Esophagus muscularis mucosa (tissue), 4 donors: Measurements from ENCODE around the gene ZNF524. TPM values are rescaled to one million over a fixed set of nuclear protein-coding genes. Genes with fewer than 3 reads are reported as not detected.

Source experiments
- DNase-seq: peaks from one replicate; pipeline ENCODE4 v3.0.0-alpha.2; 2017; ENCODE audit errors: extremely low spot score
- H3K27ac ChIP-seq, 4 donors: fragments of 200-600 bp; sonication (generic); replicated peaks in 1 of 4; 1 replicate in 3 of 4; 2 replicates in 1 of 4; pipeline ENCODE4 v1.5.1; 2016 to 2019; ENCODE audit warnings: mild to moderate bottlenecking in 1 of 4
- H3K27me3 ChIP-seq, 4 donors: fragments of 200-600 bp; sonication (generic); one replicate each; pipeline versions ENCODE4 v1.5.1 to v1.6.0; 2016 to 2019
- H3K36me3 ChIP-seq, 4 donors: fragments of 200-600 bp; sonication (generic); one replicate each; pipeline ENCODE4 v1.5.1; 2016 to 2019
- H3K4me1 ChIP-seq, 4 donors: fragments of 200-600 bp; sonication (generic); one replicate each; pipeline ENCODE4 v1.5.1; 2016 to 2019
- H3K4me3 ChIP-seq, 4 donors: fragments of 200-600 bp; sonication (generic); 1 replicate in 2 of 4; 2 replicates in 2 of 4; pipeline ENCODE4 v1.5.1; 2016 to 2019; ENCODE audit warnings: mild to moderate bottlenecking in 4 of 4, moderate library complexity in 1 of 4
- H3K9me3 ChIP-seq, 4 donors: fragments of 200-600 bp; sonication (generic); 1 replicate in 3 of 4; 2 replicates in 1 of 4; pipeline ENCODE4 v1.5.1; 2016 to 2019
- EP300 ChIP-seq: sonication (generic); formaldehyde crosslinking; IDR thresholded peaks from one replicate; pipeline ENCODE4 v1.6.1; 2017; ENCODE audit warnings: antibody characterized with exemption
- POLR2A ChIP-seq: fragments of 450-650 bp; IDR thresholded peaks from one replicate; pipeline ENCODE4 v1.6.1; 2017; ENCODE audit warnings: antibody characterized with exemption, moderate library complexity, mild to moderate bottlenecking, low read depth
- POLR2AphosphoS5 ChIP-seq, 2 donors: sonication (generic); formaldehyde crosslinking; IDR thresholded peaks; one replicate each; pipeline ENCODE4 v1.6.1; 2017; ENCODE audit warnings: antibody characterized with exemption in 2 of 2
- WGBS: methylation state at CpG from one replicate; pipeline ENCODE4 v1.1.5; 2018; 5-methylcytosine and 5-hydroxymethylcytosine counted together
- intact Hi-C: fragments of 100-400 bp; cut with DNase I; formaldehyde crosslinking; loops from one replicate; pipeline ENCODE4 v1.15.1; 2023
- total RNA-seq, 4 donors: library from RNA; depleted of rRNA; stranded (reverse); fragments of >200 nt; gene quantifications; one replicate each; pipeline versions ENCODE4 v1.1.0 to v1.2.1, GENCODE V29; 2016
- TF ChIP-seq, protein P1 (sequence below), 3 experiments: fragments of 200-600 bp in 2 of 3; fragments of 450-650 bp in 1 of 3; sonication (generic) in 2 of 3; IDR thresholded peaks; one replicate each; pipeline ENCODE4 v1.5.1; 2017 to 2019; ENCODE audit warnings: antibody characterized with exemption in 3 of 3, mild to moderate bottlenecking in 2 of 3, moderate library complexity in 1 of 3

ZNF524 gene
- total RNA-seq, 4 donors from 2014 or later: 20.5 to 36.2 (median 27.9) TPM

DNA sequence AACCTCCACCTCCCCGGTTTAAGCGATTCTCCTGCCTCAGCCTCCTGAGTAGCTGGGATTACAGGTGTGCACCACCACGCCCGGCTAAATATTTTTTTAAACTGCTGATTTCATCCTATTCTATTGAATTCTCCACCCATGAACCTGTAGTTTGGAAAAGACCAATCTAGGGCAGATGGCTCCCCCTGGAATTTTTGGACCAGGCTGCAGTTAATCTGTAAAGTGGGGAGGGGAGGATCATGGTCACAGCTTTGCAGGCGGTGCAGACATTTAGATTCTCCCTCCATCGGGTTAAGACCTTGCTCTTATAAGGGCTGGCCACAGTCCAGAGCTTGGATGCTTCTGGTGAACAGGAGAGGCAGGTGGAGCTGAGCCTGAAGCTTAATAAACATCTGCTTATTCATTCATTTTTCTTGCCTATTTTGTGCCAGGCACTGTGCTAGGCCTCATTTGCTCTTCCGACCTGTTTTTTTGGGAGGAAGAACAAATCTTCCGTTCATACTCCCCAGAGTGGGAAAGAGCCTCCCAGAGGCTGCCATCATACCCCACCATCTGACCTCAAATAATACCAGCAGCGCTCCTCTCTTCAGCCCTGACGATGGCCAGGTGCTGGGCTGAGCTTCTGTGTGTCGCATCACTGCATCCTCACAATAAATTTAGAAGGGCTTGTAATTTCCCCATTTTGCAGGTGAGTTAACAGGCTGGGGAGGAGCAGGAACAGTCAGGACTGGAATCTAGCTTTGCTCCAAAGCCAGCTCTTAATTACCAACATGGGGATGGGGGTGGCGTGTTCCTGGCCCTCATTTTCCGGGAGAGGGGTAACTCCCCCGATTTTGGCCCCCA is 47.0 kb downstream of the ZNF524 start:
- 41% methylated on average over 14 of the region's 14 CpGs for WGBS
- intact Hi-C loops: no loop called here
- peak overlapping the region; percentile 83 to 94 (median 86) for H3K27ac ChIP-seq
- no peaks in the 10 kb centered on the region for H3K27me3 ChIP-seq
- TF ChIP-seq POLR2A (no peak), EP300 (no peak), POLR2AphosphoS5 (IDR thresholded peaks at IDR 0.05) (no peak)
- TF ChIP-seq, protein P1, sequence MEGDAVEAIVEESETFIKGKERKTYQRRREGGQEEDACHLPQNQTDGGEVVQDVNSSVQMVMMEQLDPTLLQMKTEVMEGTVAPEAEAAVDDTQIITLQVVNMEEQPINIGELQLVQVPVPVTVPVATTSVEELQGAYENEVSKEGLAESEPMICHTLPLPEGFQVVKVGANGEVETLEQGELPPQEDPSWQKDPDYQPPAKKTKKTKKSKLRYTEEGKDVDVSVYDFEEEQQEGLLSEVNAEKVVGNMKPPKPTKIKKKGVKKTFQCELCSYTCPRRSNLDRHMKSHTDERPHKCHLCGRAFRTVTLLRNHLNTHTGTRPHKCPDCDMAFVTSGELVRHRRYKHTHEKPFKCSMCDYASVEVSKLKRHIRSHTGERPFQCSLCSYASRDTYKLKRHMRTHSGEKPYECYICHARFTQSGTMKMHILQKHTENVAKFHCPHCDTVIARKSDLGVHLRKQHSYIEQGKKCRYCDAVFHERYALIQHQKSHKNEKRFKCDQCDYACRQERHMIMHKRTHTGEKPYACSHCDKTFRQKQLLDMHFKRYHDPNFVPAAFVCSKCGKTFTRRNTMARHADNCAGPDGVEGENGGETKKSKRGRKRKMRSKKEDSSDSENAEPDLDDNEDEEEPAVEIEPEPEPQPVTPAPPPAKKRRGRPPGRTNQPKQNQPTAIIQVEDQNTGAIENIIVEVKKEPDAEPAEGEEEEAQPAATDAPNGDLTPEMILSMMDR (IDR thresholded peaks at IDR 0.05): no peak
- H3K4me3 ChIP-seq: peak overlapping the region; percentile 74 to 97 (median 86)
- no peaks in the 10 kb centered on the region for H3K9me3 ChIP-seq
- H3K4me1 ChIP-seq: peaks cover 42 to 74% (median 65%) of the 10 kb centered on the region in 4 donors
- no peak for DNase-seq
- peaks cover 0 to 38% (median 17%) of the 10 kb centered on the region in 4 donors for H3K36me3 ChIP-seq

DNA sequence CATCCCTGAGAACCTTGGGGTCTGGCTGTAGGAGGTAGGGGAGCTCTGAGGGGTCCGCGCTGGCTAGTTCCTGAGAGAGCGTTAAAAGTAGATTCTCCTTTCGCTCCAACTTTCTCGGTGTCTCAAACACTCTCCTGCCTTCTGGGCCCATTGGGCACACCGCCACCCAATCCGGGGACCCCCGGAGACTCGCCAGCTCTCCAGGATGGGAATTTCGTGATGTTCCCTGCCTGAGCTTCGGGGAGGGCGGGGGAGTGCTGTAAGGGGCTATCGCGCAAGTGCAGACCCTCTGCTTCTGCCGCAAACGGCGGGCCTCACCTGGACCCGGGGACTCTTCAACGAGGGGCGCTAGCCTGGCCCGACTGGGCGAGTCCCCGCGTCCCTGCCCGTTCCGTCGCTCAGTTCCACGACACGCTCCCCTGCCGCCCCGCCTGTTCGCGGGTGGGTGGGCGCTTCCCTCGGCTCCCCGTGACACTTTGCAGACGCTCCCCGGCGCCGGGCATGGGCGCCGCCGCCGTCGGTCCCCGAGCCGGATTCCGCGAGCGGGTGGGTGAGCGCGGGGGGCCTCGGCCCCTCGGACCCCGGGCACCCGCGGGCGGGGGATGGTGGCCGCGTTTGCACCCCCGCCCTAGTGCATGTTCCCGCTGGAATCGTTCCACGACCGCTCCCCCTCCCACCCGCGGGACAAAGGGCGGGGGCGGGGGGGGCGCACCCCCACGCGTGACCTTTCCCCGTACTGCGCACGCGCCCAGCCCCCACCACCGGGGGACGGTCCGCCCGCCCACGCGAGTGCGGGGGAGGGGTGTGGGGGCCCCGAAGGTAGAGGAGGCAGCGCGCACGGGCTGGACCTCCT is 47.9 kb downstream of the ZNF524 start, which contains the start of gene CCDC106:
TSS of gene CCDC106 (plus strand) at position 481 of the 853 bp plus-strand sequence. CDS start 835 bp downstream, outside the sequence.
- H3K4me1 ChIP-seq: peaks cover 36 to 73% (median 61%) of the 10 kb centered on the region in 4 donors
- 0% methylated on average over 7 of the region's 87 CpGs for WGBS
- no peak for TF ChIP-seq EP300
- TF ChIP-seq, protein P1 (IDR thresholded peaks at IDR 0.05): peak in 1 of 3 experiments; percentile 6
- peak; percentile 7 to 53 for TF ChIP-seq POLR2AphosphoS5 (IDR thresholded peaks at IDR 0.05)
- TF ChIP-seq POLR2A: no peak
- peak within 1 kb of the TSS; percentile 83 to 94 (median 86) for H3K27ac ChIP-seq
- peaks cover 0 to 43% (median 20%) of the 10 kb centered on the region in 4 donors for H3K36me3 ChIP-seq
- peak within 1 kb of the TSS; percentile 74 to 97 (median 86) for H3K4me3 ChIP-seq
- DNase-seq: no peak
- H3K9me3 ChIP-seq: no peaks in the 10 kb centered on the region
- intact Hi-C loops: no loop called here
- H3K27me3 ChIP-seq: no peaks in the 10 kb centered on the region

DNA sequence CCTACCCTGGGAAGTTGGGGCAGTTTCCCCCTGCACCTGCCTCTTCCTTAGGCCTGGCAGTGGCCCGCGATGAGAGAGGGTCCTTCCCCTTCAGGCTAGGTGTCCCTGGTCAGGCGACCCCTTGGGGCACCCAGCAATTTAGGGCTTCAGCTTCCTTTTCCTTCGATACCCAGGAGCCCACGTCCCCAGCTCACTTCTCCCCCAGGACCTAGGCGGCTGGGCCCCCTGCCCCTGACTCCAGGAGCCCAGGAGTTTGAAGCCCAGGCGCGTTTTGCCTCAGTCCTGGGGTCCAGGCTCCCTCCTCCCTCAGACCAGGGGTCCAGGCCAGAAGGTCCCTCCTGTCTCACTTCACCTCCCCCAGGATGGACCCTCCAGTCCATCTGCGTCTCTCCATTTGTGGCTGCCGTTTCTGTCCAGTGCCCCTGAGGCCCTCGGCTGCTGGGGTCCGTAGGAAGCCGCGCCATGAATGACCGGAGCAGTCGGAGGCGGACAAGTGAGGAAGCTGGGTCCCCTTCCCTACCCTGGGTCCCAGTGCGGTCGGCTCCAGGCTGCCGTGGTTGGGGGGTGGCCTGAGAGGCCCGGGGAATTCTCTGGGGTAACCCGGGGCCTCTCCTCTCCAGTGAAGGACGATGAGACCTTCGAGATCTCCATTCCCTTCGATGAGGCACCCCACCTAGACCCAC is 48.6 kb downstream of the ZNF524 start:
- intact Hi-C loops: no loop called here
- Histone ChIP-seq H3K4me1 (peaks cover 38 to 72% (median 63%) of the 10 kb centered on the region in 4 donors), H3K9me3 (no peaks in the 10 kb centered on the region), H3K27ac (peak overlapping the region; percentile 83 to 94 (median 86)), H3K27me3 (no peaks in the 10 kb centered on the region), H3K4me3 (peak overlapping the region; percentile 74 to 97 (median 86)), H3K36me3 (peaks cover 0 to 43% (median 20%) of the 10 kb centered on the region in 4 donors)
- DNase-seq: no peak
- 22% methylated on average over 11 of the region's 25 CpGs for WGBS
- TF ChIP-seq EP300 (no peak), POLR2AphosphoS5 (IDR thresholded peaks at IDR 0.05) (no peak), POLR2A (no peak)
- TF ChIP-seq, protein P1 (IDR thresholded peaks at IDR 0.05): no peak

GRCh38 chr19:55649268-55650125 is 49.4 kb downstream of the ZNF524 start:
- intact Hi-C loops: loop anchor here (10.0 kb wide), 1 partner anchor 535 kb away; the partner anchor contains the start of gene PPP1R12C
- H3K36me3 ChIP-seq: peaks cover 0 to 42% (median 19%) of the 10 kb centered on the region in 4 donors
- H3K4me1 ChIP-seq: peaks cover 34 to 64% (median 55%) of the 10 kb centered on the region in 4 donors
- H3K27ac ChIP-seq: peak overlapping the region; percentile 83 to 94 (median 86)
- peak overlapping the region; percentile 74 to 97 (median 86) for H3K4me3 ChIP-seq
- WGBS: 77% methylated on average over 17 of the region's 17 CpGs
- no peaks in the 10 kb centered on the region for H3K27me3 ChIP-seq
- no peaks in the 10 kb centered on the region for H3K9me3 ChIP-seq
- DNase-seq: no peak
- TF ChIP-seq, protein P1 (IDR thresholded peaks at IDR 0.05): no peak
- no peak for TF ChIP-seq POLR2A
- TF ChIP-seq POLR2AphosphoS5 (IDR thresholded peaks at IDR 0.05): no peak
- TF ChIP-seq EP300: no peak
